GM19351 (cell line): ENCODE measurements around the gene SOS1.
A peak's percentile ranks its signal among the peaks of the same experiment; 100 is the strongest.
"Not testable (repeated sequence)": the region's sequence is repeated elsewhere in the genome, so short reads cannot be mapped to it uniquely, and the experiment has no call there.

Experiments
- ATAC-seq: cut with Tn5 transposase; IDR thresholded peaks from one replicate; pipeline ENCODE4 v1.9.1; 2021; ENCODE audit warnings: mild to moderate bottlenecking, moderate library complexity; ENCODE audit not compliant: unreplicated experiment

The SOS1 gene

DNA sequence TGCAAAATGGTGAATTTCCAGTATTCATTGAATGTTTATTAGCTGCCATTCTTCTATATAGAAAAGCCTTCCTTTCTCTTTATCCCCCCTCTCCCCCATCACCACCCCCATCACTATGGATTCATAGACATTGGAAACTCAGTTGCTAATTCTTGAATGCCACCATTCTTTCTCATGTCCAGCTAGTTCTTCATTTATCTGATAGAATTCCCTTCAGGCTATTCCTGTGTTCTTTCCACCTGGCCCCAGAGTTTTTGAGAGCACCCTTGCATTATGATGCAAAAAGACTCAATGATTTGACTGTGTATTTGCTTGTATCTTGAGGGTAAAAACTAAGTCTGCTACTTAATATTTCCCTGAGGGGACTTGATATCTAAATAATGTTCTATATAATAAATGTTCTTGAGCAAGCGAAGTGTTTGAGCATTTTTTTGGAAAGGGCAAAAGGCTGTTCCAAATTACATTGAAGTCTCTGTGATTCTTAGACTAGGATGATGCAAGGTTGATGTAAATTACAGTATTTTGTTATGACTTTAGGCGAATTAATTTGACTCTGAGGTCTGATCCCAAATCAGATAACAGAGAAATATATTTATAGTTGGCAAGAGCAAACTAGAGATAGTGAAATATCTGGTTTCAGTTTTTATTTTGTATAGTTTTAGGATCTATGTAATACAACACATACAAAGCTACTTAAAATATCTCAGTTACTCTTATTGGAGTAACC is 18.8 kb upstream of the SOS1 start:
- ATAC-seq = no peak

DNA sequence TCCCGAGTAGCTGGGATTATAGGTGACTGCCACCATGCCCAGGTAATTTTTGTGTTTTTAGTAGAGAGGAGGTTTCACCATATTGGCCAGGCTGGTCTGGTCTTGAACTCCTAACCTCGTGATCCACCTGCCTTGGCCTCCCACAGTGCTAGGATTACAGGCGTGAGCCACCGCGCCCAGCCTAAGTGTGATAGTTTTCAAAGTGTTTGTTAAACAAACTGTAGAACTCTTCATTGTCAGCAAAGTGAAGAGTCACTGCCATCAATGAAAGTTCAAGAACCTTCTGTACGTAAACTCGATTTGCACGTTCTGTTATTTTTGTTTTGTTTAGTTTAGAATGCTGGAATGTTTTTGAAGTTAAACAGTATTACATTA is 18.0 kb upstream of the SOS1 start:
- ATAC-seq = no peak

GRCh38 chr2:39138187-39138836 is 17.5 kb upstream of the SOS1 start:
- ATAC-seq = not testable (repeated sequence)

- no peak for ATAC-seq
These were observed 15.9 kb upstream of the SOS1 start for GRCh38 chr2:39136799-39137198.

DNA sequence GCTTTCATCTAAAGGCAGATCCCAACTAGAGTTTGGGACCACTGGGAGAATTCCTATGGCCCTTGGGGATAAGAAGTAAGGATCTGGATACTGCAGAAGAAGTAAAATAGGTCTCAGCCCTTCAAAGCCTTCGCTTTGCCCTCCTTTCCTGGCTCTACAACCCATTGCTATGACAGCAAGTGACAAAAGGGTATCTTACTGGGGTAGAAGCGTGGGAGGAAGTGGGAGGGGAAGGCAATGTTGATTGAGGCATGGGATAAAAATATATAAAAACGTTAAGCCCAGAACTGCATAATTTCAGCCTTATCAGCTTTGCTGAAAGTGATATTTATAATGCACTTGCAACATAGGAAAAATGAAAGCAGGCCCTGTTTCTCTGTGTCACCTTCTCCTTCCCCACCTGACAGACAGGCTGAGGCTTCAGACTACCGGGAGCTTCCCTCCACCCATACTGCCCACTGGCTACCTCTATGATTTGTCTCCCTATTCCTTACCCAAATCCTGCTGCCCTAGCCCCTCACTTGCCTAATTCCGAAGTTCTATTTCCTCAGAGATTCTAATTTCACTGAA is 14.9 kb upstream of the SOS1 start:
- ATAC-seq = no peak

DNA sequence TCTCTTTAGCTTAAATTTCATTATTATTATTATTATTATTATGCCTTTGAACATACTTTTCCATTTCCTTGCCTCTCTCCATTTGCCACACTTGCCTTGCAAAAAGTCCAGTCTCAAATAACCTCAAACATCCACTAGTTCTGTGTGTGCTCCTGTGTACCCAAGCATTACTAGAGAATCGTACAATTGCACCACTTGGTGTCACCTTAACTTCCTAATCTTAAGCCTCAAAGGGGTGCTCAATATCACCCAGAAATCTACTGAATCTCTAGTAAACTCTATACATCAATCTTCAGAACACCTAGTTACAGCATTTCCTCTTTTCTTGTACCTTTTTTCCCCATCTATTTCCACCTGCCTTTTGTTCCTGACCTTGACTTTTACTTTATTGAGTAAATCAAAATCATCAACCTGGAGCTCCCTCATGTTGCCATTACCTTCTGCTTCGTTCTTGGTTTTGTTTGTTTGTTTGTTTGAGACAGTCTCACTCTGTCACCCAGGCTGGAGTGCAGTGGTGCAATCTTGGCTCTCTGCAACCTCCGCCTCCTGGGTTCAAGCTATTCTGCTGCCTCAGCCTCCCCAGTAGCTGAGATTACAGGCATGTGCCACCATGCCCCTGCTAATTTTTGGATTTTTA is 12.5 kb upstream of the SOS1 start:
- no peak for ATAC-seq

- ATAC-seq = peak; percentile 48
These were observed 8.1 kb upstream of the SOS1 start for GRCh38 chr2:39128919-39129391.

- peak; percentile 46 for ATAC-seq
These were observed 7.1 kb upstream of the SOS1 start for GRCh38 chr2:39127973-39128372.

GRCh38 chr2:39124746-39125057 is 3.9 kb upstream of the SOS1 start:
- ATAC-seq = no peak

GRCh38 chr2:39124000-39124745 is 3.3 kb upstream of the SOS1 start:
- ATAC-seq = peak; percentile 53

- ATAC-seq = no peak
These were observed 2.7 kb upstream of the SOS1 start for GRCh38 chr2:39123436-39123999.

DNA sequence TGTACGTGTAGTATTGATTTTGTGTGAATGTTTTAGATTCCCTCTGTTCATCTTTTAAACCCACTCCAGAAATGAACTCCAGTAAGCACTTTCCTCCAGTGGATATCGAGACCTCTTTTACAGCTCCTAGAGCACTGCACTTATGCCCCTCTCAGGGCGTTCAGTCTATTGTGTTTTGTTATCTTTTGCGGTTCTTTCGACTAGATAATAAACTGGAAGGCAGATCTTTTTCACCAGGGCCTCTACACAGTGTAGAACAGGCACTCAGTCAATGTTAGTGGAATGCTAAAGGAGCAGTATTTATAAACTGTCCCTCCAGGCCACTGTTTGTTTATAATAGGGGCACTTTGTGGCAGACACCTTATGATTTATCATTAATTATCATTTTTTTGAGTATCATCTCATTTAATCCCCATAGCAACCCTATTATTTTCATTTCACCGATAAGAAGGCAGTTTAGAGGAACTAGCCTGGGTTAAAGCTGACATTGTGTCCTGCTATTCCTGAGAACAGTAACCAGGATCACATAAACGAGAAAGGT is 742 bp upstream of the SOS1 start:
- no peak for ATAC-seq

DNA sequence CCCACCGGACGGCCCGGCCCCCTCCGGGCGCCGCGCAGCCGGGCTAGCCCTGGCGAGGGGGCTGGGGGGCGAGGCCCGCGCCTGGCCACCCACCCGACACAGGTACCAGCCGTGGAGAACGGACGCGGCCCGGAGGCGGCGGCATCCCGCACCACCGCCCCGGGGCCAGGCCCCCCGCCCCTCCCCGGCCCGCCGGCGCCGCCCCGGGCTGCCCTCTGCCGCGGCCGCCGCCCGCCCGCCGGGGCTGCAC is 405 bp downstream of the SOS1 start:
- ATAC-seq = no peak

DNA sequence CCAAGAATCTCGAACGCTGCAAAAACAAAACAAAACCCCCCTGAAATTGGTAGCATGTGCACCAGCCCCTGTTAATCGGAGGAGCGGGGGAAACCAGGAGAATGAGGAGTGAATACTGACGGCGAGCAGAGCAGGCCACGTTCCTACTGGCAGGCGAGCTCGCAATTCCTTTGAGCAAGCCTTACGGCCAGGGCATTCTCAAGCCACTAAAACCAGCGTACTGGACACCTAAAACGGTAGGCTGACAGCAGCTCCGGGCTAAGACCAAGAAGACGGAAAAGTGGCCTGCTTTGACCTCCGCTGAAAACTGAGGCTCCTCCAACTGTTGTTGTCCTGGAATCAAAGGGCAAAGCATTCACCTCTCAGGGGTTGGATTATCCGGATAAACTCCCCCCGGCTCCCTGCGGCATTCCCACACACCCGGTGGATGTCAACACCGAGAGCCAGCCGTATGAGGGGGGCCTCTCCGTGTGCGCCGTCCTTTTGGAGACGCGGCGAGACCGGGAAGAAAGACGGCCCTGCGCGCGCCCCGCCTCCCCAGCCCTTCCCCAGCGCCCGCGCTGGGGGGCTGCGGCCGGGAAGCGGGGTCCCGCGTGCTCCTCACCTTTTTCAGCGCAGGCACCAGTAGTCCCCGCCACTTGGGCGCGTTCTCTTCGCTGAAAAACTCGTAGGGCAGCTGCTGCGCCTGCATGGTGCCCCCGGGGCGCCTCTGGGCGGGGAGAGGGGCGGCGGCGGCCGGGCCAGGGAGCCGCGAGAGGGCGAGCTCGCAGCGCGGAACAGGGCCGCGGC is 925 bp downstream of the SOS1 start:
- peak; percentile 38 for ATAC-seq

DNA sequence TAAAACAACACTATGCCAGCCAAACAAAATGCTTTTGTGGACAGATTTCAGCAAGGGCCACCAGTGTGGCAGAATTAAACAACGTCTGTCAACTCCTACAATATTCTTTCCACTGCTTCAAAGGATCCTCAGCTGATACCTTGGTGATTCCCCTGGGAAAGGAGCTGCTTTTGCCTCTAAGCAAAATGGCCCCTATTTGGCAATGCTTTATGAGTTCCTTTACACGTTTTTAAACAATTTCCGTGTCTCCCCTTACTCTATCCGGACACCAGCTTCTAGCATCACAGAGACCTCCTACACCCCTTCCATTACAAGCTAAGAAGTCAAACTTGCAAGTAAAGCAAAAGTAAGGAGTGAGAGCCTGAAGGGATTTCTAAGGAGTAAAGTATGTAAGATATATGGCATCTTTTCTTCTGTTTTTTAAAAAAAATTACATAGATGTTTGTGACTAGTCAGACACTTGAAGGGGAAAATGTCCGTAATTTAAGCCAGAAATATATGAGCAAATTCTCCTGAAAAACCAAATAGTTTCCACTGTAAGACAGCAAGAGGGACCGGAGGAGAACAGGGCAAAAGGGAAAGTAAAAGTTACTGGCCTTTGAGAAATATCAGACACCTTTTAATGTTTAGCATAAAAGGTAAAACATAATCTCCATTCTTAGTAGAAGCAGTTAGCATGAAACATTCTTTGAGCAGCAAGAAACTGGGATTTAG is 1.9 kb downstream of the SOS1 start:
- ATAC-seq = no peak

DNA sequence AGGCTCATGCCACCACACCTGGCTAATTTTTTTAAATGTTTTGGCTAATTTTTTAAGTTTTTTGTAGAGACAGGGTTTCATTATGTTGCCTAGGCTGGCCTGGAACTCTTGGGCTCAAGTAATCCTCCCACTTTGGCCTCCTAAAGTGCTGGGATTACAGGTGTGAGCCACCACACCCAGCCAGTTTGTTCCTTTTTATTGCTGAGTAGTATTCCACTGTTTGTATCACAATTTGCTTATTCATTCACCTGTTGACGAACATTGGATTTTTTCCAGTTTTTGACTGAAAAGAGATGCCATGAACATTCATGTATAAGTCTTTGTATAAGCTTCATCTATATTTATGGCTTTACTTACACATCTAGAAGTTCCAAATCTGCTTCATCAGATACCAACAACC is 5.3 kb downstream of the SOS1 start:
- no peak for ATAC-seq

DNA sequence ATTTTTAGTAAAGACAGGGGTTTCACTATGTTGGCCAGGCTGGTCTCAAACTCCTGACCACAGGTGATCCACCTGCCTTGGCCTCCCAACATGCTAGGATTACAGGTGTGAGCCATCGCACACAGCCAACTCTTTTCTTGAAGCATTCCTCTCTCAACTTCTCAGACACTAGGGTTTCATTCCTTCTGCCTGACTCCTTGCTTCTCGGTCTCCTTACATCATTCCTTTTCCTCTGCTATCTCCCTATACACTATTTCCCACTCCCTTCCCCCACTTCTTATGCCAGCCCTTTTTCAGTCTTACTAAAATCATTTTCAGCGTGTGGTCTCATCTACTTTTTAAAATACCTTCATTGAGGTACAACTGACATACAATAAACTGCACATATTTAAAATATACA is 6.1 kb downstream of the SOS1 start:
- ATAC-seq = no peak

- ATAC-seq = no peak
These were observed 11.3 kb downstream of the SOS1 start for GRCh38 chr2:39109537-39109936.

GRCh38 chr2:39108377-39108776 is 12.5 kb downstream of the SOS1 start:
- no peak for ATAC-seq
